WTC11 (cell line): Measurements from ENCODE around the gene SPR. TPM values are rescaled to one million over a fixed set of nuclear protein-coding genes. Genes with fewer than 3 reads are reported as not detected.

ENCODE experiments used
- ATAC-seq: fragments of 200-7000 bp; cut with Tn5 transposase; 2 replicates; pipeline ENCODE4 v1.10.0; 2021; ENCODE audit warnings: mild to moderate bottlenecking, moderate library complexity
- CTCF ChIA-PET: fragments of 300-600 bp; sonication (Branson Sonifier 250); formaldehyde crosslinking; loops from one replicate; lab custom pipeline; 2021; ENCODE audit warnings: antibody characterized with exemption; lab: Charles Lee
- POLR2A ChIA-PET: fragments of 350-600 bp; sonication (Branson Sonifier 250); formaldehyde crosslinking; loops from one replicate; lab custom pipeline; 2021; ENCODE audit warnings: antibody characterized with exemption; lab: Charles Lee
- DNase-seq: peaks from one replicate; pipeline ENCODE4 v3.0.0; 2021; ENCODE audit warnings: low spot score
- H3K27ac Mint-ChIP-seq: 2 replicates; pipeline ENCODE4 v1.8.0; 2021; ENCODE audit warnings: mixed read lengths
- H3K27me3 Mint-ChIP-seq: 2 replicates; pipeline ENCODE4 v1.8.0; 2021; ENCODE audit warnings: low read depth, mild to moderate bottlenecking, moderate library complexity, mixed read lengths
- H3K36me3 Mint-ChIP-seq: 2 replicates; pipeline ENCODE4 v1.8.0; 2021; ENCODE audit warnings: mixed read lengths
- H3K4me1 Mint-ChIP-seq: 2 replicates; pipeline ENCODE4 v1.8.0; 2022; ENCODE audit warnings: mixed read lengths
- H3K4me3 Mint-ChIP-seq: 2 replicates; pipeline ENCODE4 v1.8.0; 2021; ENCODE audit warnings: mild to moderate bottlenecking, moderate library complexity, mixed read lengths
- H3K9me3 Mint-ChIP-seq: 2 replicates; pipeline ENCODE4 v1.8.0; 2021; ENCODE audit warnings: mixed read lengths
- CREB1 ChIP-seq: sonication (generic); formaldehyde crosslinking; IDR thresholded peaks from 2 replicates; pipeline ENCODE4 v1.8.0; 2023; ENCODE audit warnings: mild to moderate bottlenecking, missing genetic modification reagents
- CREM ChIP-seq: sonication (generic); formaldehyde crosslinking; IDR thresholded peaks from 2 replicates; pipeline ENCODE4 v1.8.1; 2022; ENCODE audit warnings: mild to moderate bottlenecking, missing genetic modification reagents, moderate library complexity
- EMX1 ChIP-seq: fragments of 250-450 bp; sonication (Bioruptor Pico); IDR thresholded peaks from 2 replicates; pipeline ENCODE4 v1.8.0; 2021; ENCODE audit warnings: mild to moderate bottlenecking
- ETV6 ChIP-seq: sonication (generic); formaldehyde crosslinking; IDR thresholded peaks from 2 replicates; pipeline ENCODE4 v1.8.1; 2022; ENCODE audit warnings: mild to moderate bottlenecking, missing genetic modification reagents
- FOXJ3 ChIP-seq: sonication (generic); formaldehyde crosslinking; IDR thresholded peaks from 2 replicates; pipeline ENCODE4 v1.9.0; 2021; ENCODE audit warnings: missing genetic modification reagents, mild to moderate bottlenecking, borderline replicate concordance
- FOXP1 ChIP-seq: sonication (generic); formaldehyde crosslinking; IDR thresholded peaks from 2 replicates; pipeline ENCODE4 v1.8.0; 2022; ENCODE audit warnings: missing genetic modification reagents, mild to moderate bottlenecking, moderate library complexity, borderline replicate concordance
- GTF2I ChIP-seq: fragments of 250-450 bp; sonication (Bioruptor Pico); conservative IDR thresholded peaks from 2 replicates; pipeline ENCODE4 v1.4.0; 2021; ENCODE audit warnings: mild to moderate bottlenecking
- HMGA2 ChIP-seq: fragments of 250-450 bp; sonication (Bioruptor Pico); IDR thresholded peaks from 2 replicates; pipeline ENCODE4 v1.4.0; 2021; ENCODE audit warnings: mild to moderate bottlenecking, moderate library complexity
- MYBL2 ChIP-seq: sonication (generic); formaldehyde crosslinking; IDR thresholded peaks from 2 replicates; pipeline ENCODE4 v1.8.1; 2023; ENCODE audit warnings: mild to moderate bottlenecking, moderate library complexity, missing genetic modification reagents
- NR1H2 ChIP-seq: sonication (generic); formaldehyde crosslinking; IDR thresholded peaks from 2 replicates; pipeline ENCODE4 v1.9.0; 2021; ENCODE audit warnings: mild to moderate bottlenecking, moderate library complexity, missing genetic modification reagents
- SMAD3 ChIP-seq: sonication (generic); formaldehyde crosslinking; IDR thresholded peaks from 2 replicates; pipeline ENCODE4 v1.8.0; 2022; ENCODE audit warnings: missing genetic modification reagents, mild to moderate bottlenecking, borderline replicate concordance
- SOX15 ChIP-seq: fragments of 250-450 bp; sonication (Bioruptor Pico); IDR thresholded peaks from 2 replicates; pipeline ENCODE4 v1.9.0; 2021; ENCODE audit warnings: mild to moderate bottlenecking
- SP1 ChIP-seq: sonication (generic); formaldehyde crosslinking; conservative IDR thresholded peaks from 2 replicates; pipeline ENCODE4 v1.8.1; 2022; ENCODE audit warnings: missing genetic modification reagents
- TEAD1 ChIP-seq: sonication (generic); formaldehyde crosslinking; IDR thresholded peaks from 2 replicates; pipeline ENCODE4 v1.8.0; 2022; ENCODE audit warnings: mild to moderate bottlenecking, missing genetic modification reagents
- TP53 ChIP-seq: sonication (generic); formaldehyde crosslinking; IDR thresholded peaks from 2 replicates; pipeline ENCODE4 v1.8.1; 2023; ENCODE audit warnings: mild to moderate bottlenecking, missing genetic modification reagents
- ZNF219 ChIP-seq: sonication (generic); formaldehyde crosslinking; IDR thresholded peaks from 2 replicates; pipeline ENCODE4 v1.8.0; 2023; ENCODE audit warnings: missing genetic modification reagents, mild to moderate bottlenecking, borderline replicate concordance
- ZNF263 ChIP-seq: sonication (generic); formaldehyde crosslinking; IDR thresholded peaks from 2 replicates; pipeline ENCODE4 v1.8.1; 2022; ENCODE audit warnings: low read depth, mild to moderate bottlenecking, moderate library complexity, missing genetic modification reagents
- ZNF396 ChIP-seq: fragments of 250-450 bp; sonication (Bioruptor Pico); IDR thresholded peaks from 2 replicates; pipeline ENCODE4 v1.8.0; 2021; ENCODE audit warnings: mild to moderate bottlenecking, moderate library complexity, borderline replicate concordance
- total RNA-seq: library from RNA; stranded (reverse); gene quantifications from 3 replicates; pipeline ENCODE4 v1.2.3, GENCODE V29; 2021
- TF ChIP-seq, protein P1 (sequence below): sonication (generic); formaldehyde crosslinking; IDR thresholded peaks from 2 replicates; pipeline ENCODE4 v1.8.1; 2022; ENCODE audit warnings: low read depth, missing genetic modification reagents, borderline replicate concordance
- TF ChIP-seq, protein P2 (sequence below): sonication (generic); formaldehyde crosslinking; IDR thresholded peaks from 2 replicates; pipeline ENCODE4 v1.8.1; 2023; ENCODE audit warnings: mild to moderate bottlenecking, missing genetic modification reagents
- TF ChIP-seq, protein P3 (sequence below): sonication (generic); formaldehyde crosslinking; IDR thresholded peaks from 2 replicates; pipeline ENCODE4 v1.8.0; 2022; ENCODE audit warnings: mild to moderate bottlenecking, missing genetic modification reagents
- TF ChIP-seq, protein P4 (sequence below): sonication (generic); formaldehyde crosslinking; IDR thresholded peaks from 2 replicates; pipeline ENCODE4 v1.8.0; 2022; ENCODE audit warnings: mild to moderate bottlenecking, missing genetic modification reagents
- TF ChIP-seq, protein P5 (sequence below): fragments of 250-450 bp; sonication (Bioruptor Pico); IDR thresholded peaks from 2 replicates; pipeline ENCODE4 v1.9.0; 2021; ENCODE audit warnings: mild to moderate bottlenecking
- TF ChIP-seq, protein P6 (sequence below): fragments of 250-450 bp; sonication (Bioruptor Pico); IDR thresholded peaks from 2 replicates; pipeline ENCODE4 v2.1.2; 2022; ENCODE audit warnings: mild to moderate bottlenecking, moderate library complexity
- TF ChIP-seq, protein P7 (sequence below): fragments of 250-450 bp; sonication (Bioruptor Pico); IDR thresholded peaks from 2 replicates; pipeline ENCODE4 v1.9.0; 2021; ENCODE audit warnings: mild to moderate bottlenecking

Gene SPR
- total RNA-seq, 1 experiment from 2014 or later = 9.4 TPM

DNA sequence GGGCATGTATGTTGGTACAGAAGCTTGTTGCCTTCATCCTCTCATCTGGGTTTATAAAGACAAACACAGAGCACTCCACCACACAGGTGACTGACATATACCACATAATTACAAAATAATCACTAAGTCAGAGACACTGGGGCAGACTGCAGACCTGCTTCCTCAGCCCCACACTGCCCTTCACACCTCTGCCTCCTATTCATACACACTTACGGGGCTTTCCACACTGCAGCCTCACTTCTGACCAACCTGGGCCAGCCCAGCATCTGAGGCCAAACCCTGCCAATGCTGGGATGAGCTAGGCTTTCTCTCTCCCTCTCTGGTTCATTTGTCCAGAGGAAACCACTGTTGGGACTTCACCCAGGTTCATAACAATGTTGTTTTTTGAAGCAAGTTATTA, 34.6 kb downstream of the SPR start:
- Mint-ChIP-seq H3K27ac (no peak overlapping the region), H3K4me3 (no peak overlapping the region)
- CTCF ChIA-PET = interaction anchor here (1.2 to 8.3 kb wide), 3 partner anchors 28 to 255 kb away, joined by 3 to 113 read pairs (median 44); no protein-coding TSS in a partner anchor

DNA sequence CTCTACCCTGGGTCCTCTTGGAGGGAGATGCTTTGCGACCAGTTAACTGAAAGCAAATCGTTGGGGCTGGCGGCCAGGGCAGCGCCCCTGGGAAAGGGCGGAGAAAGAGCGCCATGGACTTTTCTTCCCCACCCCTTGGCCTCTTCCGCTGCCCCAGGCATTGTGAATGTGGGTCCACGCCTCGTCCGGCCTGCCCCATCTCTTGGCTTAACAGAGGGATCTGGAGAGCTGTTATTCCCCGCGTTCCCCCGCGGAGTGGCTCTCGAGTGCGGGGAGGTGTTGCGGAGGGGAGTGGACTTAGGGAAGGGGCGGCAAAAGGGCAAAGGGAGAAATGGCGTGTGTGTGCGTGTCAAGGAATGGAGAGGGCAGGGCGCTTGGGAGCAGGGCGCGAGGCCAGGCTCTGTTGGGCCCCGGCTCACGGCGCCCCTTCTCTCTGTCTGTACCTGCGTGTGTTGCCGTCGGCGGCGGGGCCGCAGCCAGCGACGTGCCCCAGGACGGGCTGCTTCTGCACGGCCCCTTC, 36.7 kb downstream of the SPR start:
- peak overlapping the region; percentile 72 for H3K4me3 Mint-ChIP-seq
- DNase-seq = peak; percentile 48
- H3K36me3 Mint-ChIP-seq = peaks cover 6% of the 10 kb centered on the region
- ATAC-seq = peak; percentile 15
- H3K27ac Mint-ChIP-seq = no peak overlapping the region
- ChIA-PET POLR2A (interaction anchor here (1.0 to 1.8 kb wide), 3 partner anchors 30 to 50 kb away, joined by 3 to 5 read pairs (median 3); no protein-coding TSS in a partner anchor), CTCF (interaction anchor here (0.6 to 8.3 kb wide), 12 partner anchors 9 to 288 kb away, joined by 3 to 113 read pairs (median 8); partner anchors contain the start of gene SPR)
- no peaks in the 10 kb centered on the region for H3K9me3 Mint-ChIP-seq
- no peaks in the 10 kb centered on the region for H3K27me3 Mint-ChIP-seq
- peaks cover 35% of the 10 kb centered on the region for H3K4me1 Mint-ChIP-seq
- TF ChIP-seq TEAD1 (CRISPR knock-in tag) = peak; percentile 57
- TF ChIP-seq, protein P1, sequence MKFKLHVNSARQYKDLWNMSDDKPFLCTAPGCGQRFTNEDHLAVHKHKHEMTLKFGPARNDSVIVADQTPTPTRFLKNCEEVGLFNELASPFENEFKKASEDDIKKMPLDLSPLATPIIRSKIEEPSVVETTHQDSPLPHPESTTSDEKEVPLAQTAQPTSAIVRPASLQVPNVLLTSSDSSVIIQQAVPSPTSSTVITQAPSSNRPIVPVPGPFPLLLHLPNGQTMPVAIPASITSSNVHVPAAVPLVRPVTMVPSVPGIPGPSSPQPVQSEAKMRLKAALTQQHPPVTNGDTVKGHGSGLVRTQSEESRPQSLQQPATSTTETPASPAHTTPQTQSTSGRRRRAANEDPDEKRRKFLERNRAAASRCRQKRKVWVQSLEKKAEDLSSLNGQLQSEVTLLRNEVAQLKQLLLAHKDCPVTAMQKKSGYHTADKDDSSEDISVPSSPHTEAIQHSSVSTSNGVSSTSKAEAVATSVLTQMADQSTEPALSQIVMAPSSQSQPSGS (CRISPR knock-in tag) = no peak
- TF ChIP-seq CREB1 (CRISPR knock-in tag) = peak; percentile 22; the same call in 1 of the 2 replicates
- no peak for TF ChIP-seq ZNF263 (CRISPR knock-in tag)
- peak; percentile 92; the same call in 1 of the 2 replicates for TF ChIP-seq FOXP1 (CRISPR knock-in tag)
- TF ChIP-seq CREM (CRISPR knock-in tag) = no peak
- no peak for TF ChIP-seq EMX1
- TF ChIP-seq NR1H2 (CRISPR knock-in tag) = no peak
- TF ChIP-seq, protein P2, sequence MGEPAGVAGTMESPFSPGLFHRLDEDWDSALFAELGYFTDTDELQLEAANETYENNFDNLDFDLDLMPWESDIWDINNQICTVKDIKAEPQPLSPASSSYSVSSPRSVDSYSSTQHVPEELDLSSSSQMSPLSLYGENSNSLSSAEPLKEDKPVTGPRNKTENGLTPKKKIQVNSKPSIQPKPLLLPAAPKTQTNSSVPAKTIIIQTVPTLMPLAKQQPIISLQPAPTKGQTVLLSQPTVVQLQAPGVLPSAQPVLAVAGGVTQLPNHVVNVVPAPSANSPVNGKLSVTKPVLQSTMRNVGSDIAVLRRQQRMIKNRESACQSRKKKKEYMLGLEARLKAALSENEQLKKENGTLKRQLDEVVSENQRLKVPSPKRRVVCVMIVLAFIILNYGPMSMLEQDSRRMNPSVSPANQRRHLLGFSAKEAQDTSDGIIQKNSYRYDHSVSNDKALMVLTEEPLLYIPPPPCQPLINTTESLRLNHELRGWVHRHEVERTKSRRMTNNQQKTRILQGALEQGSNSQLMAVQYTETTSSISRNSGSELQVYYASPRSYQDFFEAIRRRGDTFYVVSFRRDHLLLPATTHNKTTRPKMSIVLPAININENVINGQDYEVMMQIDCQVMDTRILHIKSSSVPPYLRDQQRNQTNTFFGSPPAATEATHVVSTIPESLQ (CRISPR knock-in tag) = no peak
- TF ChIP-seq ETV6 (CRISPR knock-in tag) = no peak
- TF ChIP-seq, protein P3, sequence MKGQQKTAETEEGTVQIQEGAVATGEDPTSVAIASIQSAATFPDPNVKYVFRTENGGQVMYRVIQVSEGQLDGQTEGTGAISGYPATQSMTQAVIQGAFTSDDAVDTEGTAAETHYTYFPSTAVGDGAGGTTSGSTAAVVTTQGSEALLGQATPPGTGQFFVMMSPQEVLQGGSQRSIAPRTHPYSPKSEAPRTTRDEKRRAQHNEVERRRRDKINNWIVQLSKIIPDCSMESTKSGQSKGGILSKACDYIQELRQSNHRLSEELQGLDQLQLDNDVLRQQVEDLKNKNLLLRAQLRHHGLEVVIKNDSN (CRISPR knock-in tag) = 0 out of 2 replicates have a peak, but pooled peaks have one; percentile 51
- TF ChIP-seq, protein P4, sequence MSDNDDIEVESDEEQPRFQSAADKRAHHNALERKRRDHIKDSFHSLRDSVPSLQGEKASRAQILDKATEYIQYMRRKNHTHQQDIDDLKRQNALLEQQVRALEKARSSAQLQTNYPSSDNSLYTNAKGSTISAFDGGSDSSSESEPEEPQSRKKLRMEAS = peak; percentile 87

More for the DNA sequence above, 34.6 kb downstream of the SPR start:
- no peak for TF ChIP-seq TP53 (CRISPR knock-in tag)
- TF ChIP-seq ZNF219 (CRISPR knock-in tag) = no peak
- no peak for TF ChIP-seq GTF2I (CRISPR knock-in tag)
- TF ChIP-seq SMAD3 (CRISPR knock-in tag) = no peak
- no peak for TF ChIP-seq SOX15 (CRISPR knock-in tag)
- TF ChIP-seq CREM (CRISPR knock-in tag) = no peak
- TF ChIP-seq, protein P5, sequence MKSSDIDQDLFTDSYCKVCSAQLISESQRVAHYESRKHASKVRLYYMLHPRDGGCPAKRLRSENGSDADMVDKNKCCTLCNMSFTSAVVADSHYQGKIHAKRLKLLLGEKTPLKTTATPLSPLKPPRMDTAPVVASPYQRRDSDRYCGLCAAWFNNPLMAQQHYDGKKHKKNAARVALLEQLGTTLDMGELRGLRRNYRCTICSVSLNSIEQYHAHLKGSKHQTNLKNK = no peak
- TF ChIP-seq, protein P6, sequence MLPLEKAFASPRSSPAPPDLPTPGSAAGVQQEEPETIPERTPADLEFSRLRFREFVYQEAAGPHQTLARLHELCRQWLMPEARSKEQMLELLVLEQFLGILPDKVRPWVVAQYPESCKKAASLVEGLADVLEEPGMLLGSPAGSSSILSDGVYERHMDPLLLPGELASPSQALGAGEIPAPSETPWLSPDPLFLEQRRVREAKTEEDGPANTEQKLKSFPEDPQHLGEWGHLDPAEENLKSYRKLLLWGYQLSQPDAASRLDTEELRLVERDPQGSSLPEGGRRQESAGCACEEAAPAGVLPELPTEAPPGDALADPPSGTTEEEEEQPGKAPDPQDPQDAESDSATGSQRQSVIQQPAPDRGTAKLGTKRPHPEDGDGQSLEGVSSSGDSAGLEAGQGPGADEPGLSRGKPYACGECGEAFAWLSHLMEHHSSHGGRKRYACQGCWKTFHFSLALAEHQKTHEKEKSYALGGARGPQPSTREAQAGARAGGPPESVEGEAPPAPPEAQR (CRISPR knock-in tag) = no peak
- no peak for TF ChIP-seq MYBL2
- TF ChIP-seq FOXJ3 (CRISPR knock-in tag) = no peak
- TF ChIP-seq, protein P7, sequence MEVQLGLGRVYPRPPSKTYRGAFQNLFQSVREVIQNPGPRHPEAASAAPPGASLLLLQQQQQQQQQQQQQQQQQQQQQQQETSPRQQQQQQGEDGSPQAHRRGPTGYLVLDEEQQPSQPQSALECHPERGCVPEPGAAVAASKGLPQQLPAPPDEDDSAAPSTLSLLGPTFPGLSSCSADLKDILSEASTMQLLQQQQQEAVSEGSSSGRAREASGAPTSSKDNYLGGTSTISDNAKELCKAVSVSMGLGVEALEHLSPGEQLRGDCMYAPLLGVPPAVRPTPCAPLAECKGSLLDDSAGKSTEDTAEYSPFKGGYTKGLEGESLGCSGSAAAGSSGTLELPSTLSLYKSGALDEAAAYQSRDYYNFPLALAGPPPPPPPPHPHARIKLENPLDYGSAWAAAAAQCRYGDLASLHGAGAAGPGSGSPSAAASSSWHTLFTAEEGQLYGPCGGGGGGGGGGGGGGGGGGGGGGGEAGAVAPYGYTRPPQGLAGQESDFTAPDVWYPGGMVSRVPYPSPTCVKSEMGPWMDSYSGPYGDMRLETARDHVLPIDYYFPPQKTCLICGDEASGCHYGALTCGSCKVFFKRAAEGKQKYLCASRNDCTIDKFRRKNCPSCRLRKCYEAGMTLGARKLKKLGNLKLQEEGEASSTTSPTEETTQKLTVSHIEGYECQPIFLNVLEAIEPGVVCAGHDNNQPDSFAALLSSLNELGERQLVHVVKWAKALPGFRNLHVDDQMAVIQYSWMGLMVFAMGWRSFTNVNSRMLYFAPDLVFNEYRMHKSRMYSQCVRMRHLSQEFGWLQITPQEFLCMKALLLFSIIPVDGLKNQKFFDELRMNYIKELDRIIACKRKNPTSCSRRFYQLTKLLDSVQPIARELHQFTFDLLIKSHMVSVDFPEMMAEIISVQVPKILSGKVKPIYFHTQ (CRISPR knock-in tag) = no peak
- no peak for TF ChIP-seq HMGA2 (CRISPR knock-in tag)
- TF ChIP-seq ZNF396 (CRISPR knock-in tag) = no peak
- TF ChIP-seq, protein P1 (CRISPR knock-in tag) = no peak
- no peak for TF ChIP-seq SP1 (CRISPR knock-in tag)
- TF ChIP-seq, all 79 proteins: peak for 0
- peaks cover 4% of the 10 kb centered on the region for H3K27me3 Mint-ChIP-seq
- H3K9me3 Mint-ChIP-seq = no peaks in the 10 kb centered on the region
- ATAC-seq (no peak), DNase-seq (no peak)
- peaks cover 38% of the 10 kb centered on the region for H3K4me1 Mint-ChIP-seq
- POLR2A ChIA-PET = interaction anchor here (1.0 kb wide), 1 partner anchor 29 kb away, joined by 4 read pairs; no protein-coding TSS in a partner anchor
- peaks cover 6% of the 10 kb centered on the region for H3K36me3 Mint-ChIP-seq
